ENCODE results near the gene TPPP.

Gene TPPP

GRCh38 chr5:620586-621180 lies 72.5 kb downstream of the TPPP start:
- DNase-seq (ENCODE audit: extremely low read depth, low read depth): no peak
- no peak for TF ChIP-seq CTCF (IDR thresholded peaks at IDR 0.05; ENCODE audit: low read depth, low read length, missing control alignments)
- no peak overlapping the region for H3K4me3 ChIP-seq (replicated peaks; ENCODE audit: low read depth, low read length)

GRCh38 chr5:620152-620551 lies 73.0 kb downstream of the TPPP start:
- no peak for DNase-seq (ENCODE audit: extremely low read depth, low read depth)
- no peak overlapping the region for H3K4me3 ChIP-seq (replicated peaks; ENCODE audit: low read depth, low read length)
- TF ChIP-seq CTCF (IDR thresholded peaks at IDR 0.05; ENCODE audit: low read depth, low read length, missing control alignments): no peak

GRCh38 chr5:619444-619843 lies 73.7 kb downstream of the TPPP start:
- TF ChIP-seq CTCF (IDR thresholded peaks at IDR 0.05; ENCODE audit: low read depth, low read length, missing control alignments): no peak
- no peak overlapping the region for H3K4me3 ChIP-seq (replicated peaks; ENCODE audit: low read depth, low read length)
- no peak for DNase-seq (ENCODE audit: extremely low read depth, low read depth)

- DNase-seq (ENCODE audit: extremely low read depth, low read depth): no peak
- no peak for TF ChIP-seq CTCF (IDR thresholded peaks at IDR 0.05; ENCODE audit: low read depth, low read length, missing control alignments)
- H3K4me3 ChIP-seq (replicated peaks; ENCODE audit: low read depth, low read length): no peak overlapping the region
These were observed 74.7 kb downstream of the TPPP start for GRCh38 chr5:618450-618849.

- TF ChIP-seq CTCF (IDR thresholded peaks at IDR 0.05; ENCODE audit: low read depth, low read length, missing control alignments): no peak
- H3K4me3 ChIP-seq (replicated peaks; ENCODE audit: low read depth, low read length): no peak overlapping the region
- DNase-seq (ENCODE audit: extremely low read depth, low read depth): no peak
These were observed 75.3 kb downstream of the TPPP start for GRCh38 chr5:617896-618295.

GRCh38 chr5:616484-617039 lies 76.6 kb downstream of the TPPP start:
- no peak overlapping the region for H3K4me3 ChIP-seq (replicated peaks; ENCODE audit: low read depth, low read length)
- no peak for TF ChIP-seq CTCF (IDR thresholded peaks at IDR 0.05; ENCODE audit: low read depth, low read length, missing control alignments)
- DNase-seq (ENCODE audit: extremely low read depth, low read depth): no peak
